Measurements from ENCODE around the gene TBPL1. TPM values are rescaled to one million over a fixed set of nuclear protein-coding genes. Genes with fewer than 3 reads are reported as not detected.

TBPL1 gene
- total and polyA plus RNA-seq, 9 of the 15 experiments (the other 6 are each of a cell fraction or from before 2014, with no cell fraction given), result 78.1 to 152 (median 107) TPM

GRCh38 chr6:134022650-134023049 is 69.6 kb downstream of the TBPL1 start (continued):
- TF ChIP-seq IRF1 (CRISPR knock-in tag; IDR thresholded peaks at IDR 0.05; ENCODE audit: borderline replicate concordance) (no peak), SUPT5H (IDR thresholded peaks at IDR 0.05) (no peak), FOXA1 (IDR thresholded peaks at IDR 0.05; ENCODE audit: borderline replicate concordance) (no peak), HIVEP1 (CRISPR knock-in tag; IDR thresholded peaks at IDR 0.05) (peak; percentile 92), ARID3B (CRISPR knock-in tag; IDR thresholded peaks at IDR 0.05; ENCODE audit: borderline replicate concordance) (no peak), ZNF785 (CRISPR knock-in tag; IDR thresholded peaks at IDR 0.05) (no peak), ZC3H11A (IDR thresholded peaks at IDR 0.05; ENCODE audit: low read depth, low read length) (no peak), E2F6 (IDR thresholded peaks at IDR 0.05; ENCODE audit: borderline replicate concordance in 1 of 2, extremely low read depth in 1 of 2, insufficient read depth in 1 of 2, insufficient read length in 1 of 2, low read depth in 1 of 2, low read length in 1 of 2, poor library complexity in 1 of 2, severe bottlenecking in 1 of 2) (no peak), MNT (conservative IDR thresholded peaks at IDR 0.05) (no peak), IRF9 (tag; IDR thresholded peaks at IDR 0.05) (peak; percentile 77), SRF (CRISPR knock-in tag; IDR thresholded peaks at IDR 0.05) (0 out of 4 replicates have a peak, but pooled peaks of 1 of the 2 experiments have one; percentile 39), ATF1 (CRISPR knock-in tag; IDR thresholded peaks at IDR 0.05) (no peak), ATF1 (tag; IDR thresholded peaks at IDR 0.05) (no peak), HDAC8 (tag; IDR thresholded peaks at IDR 0.05) (peak; percentile 96), TAF7 (tag; IDR thresholded peaks at IDR 0.05) (peak; percentile 93), PRDM10 (IDR thresholded peaks at IDR 0.05; ENCODE audit: partially characterized antibody) (no peak)

Measured in K562 (cell line).